GM12878 (cell line): ENCODE results near the gene GRM7.

Experiments
- ASH2L ChIP-seq: fragments of 300-600, 200-600 bp; sonication (generic); IDR thresholded peaks from 2 replicates; pipeline ENCODE4 v1.6.1; 2017; ENCODE audit warnings: low read depth, mild to moderate bottlenecking, borderline replicate concordance
- CBFB ChIP-seq: IDR thresholded peaks from 2 replicates; pipeline ENCODE4 v1.6.1; 2016; ENCODE audit warnings: antibody characterized with exemption, low read depth
- CREM ChIP-seq: IDR thresholded peaks from 2 replicates; pipeline ENCODE4 v1.6.1; 2014; ENCODE audit warnings: antibody characterized with exemption, low read depth
- POLR2AphosphoS5 ChIP-seq: IDR thresholded peaks from 2 replicates; pipeline ENCODE4 v1.6.1; 2011; ENCODE audit warnings: mild to moderate bottlenecking, low read length, inconsistent platforms
- YY1 ChIP-seq: IDR thresholded peaks from 2 replicates; pipeline ENCODE4 v1.6.1; 2011; ENCODE audit warnings: low read depth, mild to moderate bottlenecking, low read length
- TF ChIP-seq, protein P1 (sequence below): IDR thresholded peaks from 2 replicates; pipeline ENCODE4 v1.6.1; 2011; ENCODE audit warnings: mild to moderate bottlenecking, low read depth, low read length, moderate library complexity; ENCODE audit not compliant: insufficient replicate concordance
- TF ChIP-seq, protein P2 (sequence below): IDR thresholded peaks from 2 replicates; pipeline ENCODE4 v1.6.1; 2012; ENCODE audit warnings: mild to moderate bottlenecking, low read depth, low read length

DNA sequence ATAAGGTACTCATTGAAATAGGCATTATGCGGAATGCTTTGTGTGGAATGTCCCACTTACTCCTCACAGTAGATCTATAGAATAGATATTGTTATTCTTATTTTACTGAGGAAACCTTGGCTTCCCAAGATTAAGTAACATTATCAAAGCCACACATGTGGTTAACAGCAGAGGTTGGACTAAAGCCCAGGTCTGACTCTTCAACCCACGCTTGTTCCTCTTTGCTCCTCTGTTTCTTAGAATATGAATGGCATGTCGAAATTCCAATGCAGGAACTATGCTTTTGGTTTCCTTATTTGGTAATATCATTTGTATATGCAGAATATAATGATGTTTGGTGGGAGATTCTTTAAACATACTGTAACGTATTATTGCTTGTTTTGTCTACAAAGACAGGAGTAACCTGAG, 821.9 kb downstream of the GRM7 start:
- TF ChIP-seq, protein P1, sequence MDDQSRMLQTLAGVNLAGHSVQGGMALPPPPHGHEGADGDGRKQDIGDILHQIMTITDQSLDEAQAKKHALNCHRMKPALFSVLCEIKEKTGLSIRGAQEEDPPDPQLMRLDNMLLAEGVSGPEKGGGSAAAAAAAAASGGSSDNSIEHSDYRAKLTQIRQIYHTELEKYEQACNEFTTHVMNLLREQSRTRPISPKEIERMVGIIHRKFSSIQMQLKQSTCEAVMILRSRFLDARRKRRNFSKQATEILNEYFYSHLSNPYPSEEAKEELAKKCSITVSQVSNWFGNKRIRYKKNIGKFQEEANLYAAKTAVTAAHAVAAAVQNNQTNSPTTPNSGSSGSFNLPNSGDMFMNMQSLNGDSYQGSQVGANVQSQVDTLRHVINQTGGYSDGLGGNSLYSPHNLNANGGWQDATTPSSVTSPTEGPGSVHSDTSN, result no peak
- no peak for TF ChIP-seq ASH2L
- no peak for TF ChIP-seq YY1
- TF ChIP-seq CREM, result no peak
- no peak for TF ChIP-seq CBFB
- TF ChIP-seq, protein P2, sequence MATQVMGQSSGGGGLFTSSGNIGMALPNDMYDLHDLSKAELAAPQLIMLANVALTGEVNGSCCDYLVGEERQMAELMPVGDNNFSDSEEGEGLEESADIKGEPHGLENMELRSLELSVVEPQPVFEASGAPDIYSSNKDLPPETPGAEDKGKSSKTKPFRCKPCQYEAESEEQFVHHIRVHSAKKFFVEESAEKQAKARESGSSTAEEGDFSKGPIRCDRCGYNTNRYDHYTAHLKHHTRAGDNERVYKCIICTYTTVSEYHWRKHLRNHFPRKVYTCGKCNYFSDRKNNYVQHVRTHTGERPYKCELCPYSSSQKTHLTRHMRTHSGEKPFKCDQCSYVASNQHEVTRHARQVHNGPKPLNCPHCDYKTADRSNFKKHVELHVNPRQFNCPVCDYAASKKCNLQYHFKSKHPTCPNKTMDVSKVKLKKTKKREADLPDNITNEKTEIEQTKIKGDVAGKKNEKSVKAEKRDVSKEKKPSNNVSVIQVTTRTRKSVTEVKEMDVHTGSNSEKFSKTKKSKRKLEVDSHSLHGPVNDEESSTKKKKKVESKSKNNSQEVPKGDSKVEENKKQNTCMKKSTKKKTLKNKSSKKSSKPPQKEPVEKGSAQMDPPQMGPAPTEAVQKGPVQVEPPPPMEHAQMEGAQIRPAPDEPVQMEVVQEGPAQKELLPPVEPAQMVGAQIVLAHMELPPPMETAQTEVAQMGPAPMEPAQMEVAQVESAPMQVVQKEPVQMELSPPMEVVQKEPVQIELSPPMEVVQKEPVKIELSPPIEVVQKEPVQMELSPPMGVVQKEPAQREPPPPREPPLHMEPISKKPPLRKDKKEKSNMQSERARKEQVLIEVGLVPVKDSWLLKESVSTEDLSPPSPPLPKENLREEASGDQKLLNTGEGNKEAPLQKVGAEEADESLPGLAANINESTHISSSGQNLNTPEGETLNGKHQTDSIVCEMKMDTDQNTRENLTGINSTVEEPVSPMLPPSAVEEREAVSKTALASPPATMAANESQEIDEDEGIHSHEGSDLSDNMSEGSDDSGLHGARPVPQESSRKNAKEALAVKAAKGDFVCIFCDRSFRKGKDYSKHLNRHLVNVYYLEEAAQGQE, result no peak
- TF ChIP-seq POLR2AphosphoS5, result no peak
